ENCODE measurements around the gene PRIMPOL. TPM values are rescaled to one million over a fixed set of nuclear protein-coding genes. Genes with fewer than 3 reads are reported as not detected.

PRIMPOL gene
- total and polyA plus RNA-seq, 12 donors = 7.5 to 66.2 (median 12.3) TPM

- WGBS, 4 donors = 90 to 96% (median 92%) methylated on average over 5 of the region's 5 CpGs
- DNase-seq = no peak
- Histone ChIP-seq H3K27ac (no peak overlapping the region), H3K36me3 (replicated peaks in 1 of 2) (peaks cover 0 to 21% of the 10 kb centered on the region in 2 donors), H3K9me3 (replicated peaks in 1 of 3) (no peaks in the 10 kb centered on the region), H3K4me1 (replicated peaks in 1 of 2) (peaks cover 20 to 36% of the 10 kb centered on the region in 2 donors), H3K27me3 (no peaks in the 10 kb centered on the region), H3K4me3 (no peak overlapping the region)
- intact Hi-C loops (cut with DNase I) = no loop called here
- TF ChIP-seq POLR2A (IDR thresholded peaks at IDR 0.05) (no peak), CTCF (IDR thresholded peaks at IDR 0.05) (no peak)
Measured at GRCh38 chr4:184641451-184641850, 8.1 kb upstream of the PRIMPOL start.

- Histone ChIP-seq H3K4me3 (no peak overlapping the region), H3K4me1 (replicated peaks in 1 of 2) (peaks cover 38 to 55% of the 10 kb centered on the region in 2 donors), H3K27ac (no peak overlapping the region), H3K36me3 (replicated peaks in 1 of 2) (no peaks in the 10 kb centered on the region), H3K9me3 (replicated peaks in 1 of 3) (no peaks in the 10 kb centered on the region), H3K27me3 (no peaks in the 10 kb centered on the region)
- 78 to 100% (median 84%) methylated on average over 1 of the region's 1 CpG for WGBS, 4 donors
- intact Hi-C loops (cut with DNase I) = no loop called here
- TF ChIP-seq CTCF (IDR thresholded peaks at IDR 0.05) (no peak), POLR2A (IDR thresholded peaks at IDR 0.05) (no peak)
- DNase-seq = no peak
Measured at GRCh38 chr4:184643731-184644130, 5.8 kb upstream of the PRIMPOL start.

- H3K27me3 ChIP-seq = no peaks in the 10 kb centered on the region
- H3K27ac ChIP-seq = peak overlapping the region in 2 of 5 donors; percentile 8 to 48
- no peak for DNase-seq
- H3K36me3 ChIP-seq (replicated peaks in 1 of 2) = no peaks in the 10 kb centered on the region
- no peak for TF ChIP-seq CTCF (IDR thresholded peaks at IDR 0.05)
- no peak for TF ChIP-seq POLR2A (IDR thresholded peaks at IDR 0.05)
- 83 to 91% (median 84%) methylated on average over 8 to 9 of the region's 9 CpGs for WGBS, 4 donors
- H3K9me3 ChIP-seq (replicated peaks in 1 of 3) = no peaks in the 10 kb centered on the region
- no peak overlapping the region for H3K4me3 ChIP-seq
- intact Hi-C loops (cut with DNase I) = loop anchor here in 1 of 2 donors (5.0 kb wide), 1 partner anchor 88 kb away; the partner anchor contains the start of gene CENPU
- peaks cover 29 to 46% of the 10 kb centered on the region in 2 donors for H3K4me1 ChIP-seq (replicated peaks in 1 of 2)
Measured at GRCh38 chr4:184644553-184645307, 4.8 kb upstream of the PRIMPOL start.

GRCh38 chr4:184645904-184646610 lies 3.5 kb upstream of the PRIMPOL start:
- peaks cover 35 to 45% of the 10 kb centered on the region in 2 donors for H3K4me1 ChIP-seq (replicated peaks in 1 of 2)
- H3K9me3 ChIP-seq (replicated peaks in 1 of 3) = no peaks in the 10 kb centered on the region
- intact Hi-C loops (cut with DNase I) = loop anchor here in 1 of 2 donors (5.0 kb wide), 1 partner anchor 86 kb away; the partner anchor contains the start of gene CENPU
- H3K27ac ChIP-seq = peak overlapping the region in 3 of 5 donors; percentile 11 to 98 (median 98)
- H3K36me3 ChIP-seq (replicated peaks in 1 of 2) = no peaks in the 10 kb centered on the region
- WGBS, 4 donors = 36 to 54% (median 43%) methylated on average over 6 of the region's 6 CpGs
- TF ChIP-seq POLR2A (IDR thresholded peaks at IDR 0.05) (no peak), CTCF (IDR thresholded peaks at IDR 0.05) (no peak)
- no peak for DNase-seq
- H3K27me3 ChIP-seq = no peaks in the 10 kb centered on the region
- H3K4me3 ChIP-seq = peak overlapping the region in 1 of 4 donors; percentile 1

All from adrenal gland (tissue), 12 donors.